Breast epithelium (tissue), 3 donors: Measurements from ENCODE around the gene BDKRB2.

Source experiments
- POLR2AphosphoS5 ChIP-seq, 3 donors: sonication (generic); formaldehyde crosslinking; IDR thresholded peaks; one replicate each; pipeline ENCODE4 v1.6.1; 2017; ENCODE audit warnings: antibody characterized with exemption in 3 of 3
- TF ChIP-seq, protein P1 (sequence below), 3 donors: fragments of 450-650 bp; IDR thresholded peaks; one replicate each; pipeline ENCODE4 v1.5.1; 2016 to 2017; ENCODE audit warnings: antibody characterized with exemption in 3 of 3, mild to moderate bottlenecking in 3 of 3, moderate library complexity in 3 of 3

DNA sequence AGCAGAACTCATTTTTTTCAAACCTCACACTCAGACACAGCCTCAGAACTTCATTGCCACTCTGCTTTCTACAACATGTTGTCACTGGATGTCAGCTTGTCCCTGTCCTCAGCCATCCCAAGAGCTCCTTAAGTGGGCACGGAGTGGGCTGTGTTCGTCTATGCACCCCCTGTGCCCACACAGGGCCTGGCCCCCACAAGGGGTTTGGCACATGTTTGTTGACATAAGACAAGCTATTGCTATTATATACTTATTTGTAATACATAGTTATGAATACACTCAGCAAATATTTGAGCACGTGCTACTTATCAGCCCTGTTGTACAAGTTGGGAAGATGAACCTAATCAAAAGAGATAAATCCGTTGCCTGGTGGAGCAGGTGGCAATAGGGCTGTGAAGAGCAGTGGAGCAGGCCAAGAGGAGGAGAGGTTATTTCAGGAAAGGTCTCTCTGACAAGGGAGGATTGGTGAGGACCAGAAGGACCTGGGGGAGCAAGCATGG is 47.1 kb downstream of the BDKRB2 start:
- TF ChIP-seq, protein P1, sequence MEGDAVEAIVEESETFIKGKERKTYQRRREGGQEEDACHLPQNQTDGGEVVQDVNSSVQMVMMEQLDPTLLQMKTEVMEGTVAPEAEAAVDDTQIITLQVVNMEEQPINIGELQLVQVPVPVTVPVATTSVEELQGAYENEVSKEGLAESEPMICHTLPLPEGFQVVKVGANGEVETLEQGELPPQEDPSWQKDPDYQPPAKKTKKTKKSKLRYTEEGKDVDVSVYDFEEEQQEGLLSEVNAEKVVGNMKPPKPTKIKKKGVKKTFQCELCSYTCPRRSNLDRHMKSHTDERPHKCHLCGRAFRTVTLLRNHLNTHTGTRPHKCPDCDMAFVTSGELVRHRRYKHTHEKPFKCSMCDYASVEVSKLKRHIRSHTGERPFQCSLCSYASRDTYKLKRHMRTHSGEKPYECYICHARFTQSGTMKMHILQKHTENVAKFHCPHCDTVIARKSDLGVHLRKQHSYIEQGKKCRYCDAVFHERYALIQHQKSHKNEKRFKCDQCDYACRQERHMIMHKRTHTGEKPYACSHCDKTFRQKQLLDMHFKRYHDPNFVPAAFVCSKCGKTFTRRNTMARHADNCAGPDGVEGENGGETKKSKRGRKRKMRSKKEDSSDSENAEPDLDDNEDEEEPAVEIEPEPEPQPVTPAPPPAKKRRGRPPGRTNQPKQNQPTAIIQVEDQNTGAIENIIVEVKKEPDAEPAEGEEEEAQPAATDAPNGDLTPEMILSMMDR (IDR thresholded peaks at IDR 0.05): no peak
- TF ChIP-seq POLR2AphosphoS5 (IDR thresholded peaks at IDR 0.05): no peak
